B cell (primary cell): Measurements from ENCODE around the gene D2HGDH. TPM values are rescaled to one million over a fixed set of nuclear protein-coding genes. Genes with fewer than 3 reads are reported as not detected.

Source experiments
- ATAC-seq: fragments of 200-7000 bp; cut with Tn5 transposase; one replicate; pipeline ENCODE4 v1.10.0; 2021; ENCODE audit warnings: low read depth, mild to moderate bottlenecking, moderate number of reproducible peaks, moderate library complexity
- CTCF ChIA-PET: fragments of 350-600 bp; sonication (Branson Sonifier 250); formaldehyde crosslinking; loops from one replicate; lab custom pipeline; 2021; ENCODE audit warnings: antibody characterized with exemption, inconsistent platforms; lab: Charles Lee
- POLR2A ChIA-PET: fragments of 350-600 bp; sonication (Branson Sonifier 250); formaldehyde crosslinking; loops from one replicate; lab custom pipeline; 2021; ENCODE audit warnings: antibody characterized with exemption; lab: Charles Lee
- DNase-seq: peaks from one replicate; pipeline ENCODE4 v3.0.0; 2013
- H2AFZ ChIP-seq: 2 replicates; pipeline ENCODE4 v1.6.1; 2012; ENCODE audit warnings: mild to moderate bottlenecking, low read depth, low read length; ENCODE audit not compliant: insufficient read depth, poor library complexity, severe bottlenecking
- H3K27ac ChIP-seq, 2 donors: 1 replicate in 1 of 2; 2 replicates in 1 of 2; pipeline ENCODE4 v1.5.1; 2012 to 2013; ENCODE audit warnings: low read length in 2 of 2, mild to moderate bottlenecking in 2 of 2, moderate library complexity in 1 of 2
- H3K27me3 ChIP-seq, 4 experiments: fragments of 200-600 bp in 1 of 4; sonication (generic) in 1 of 4; replicated peaks in 1 of 4; 1 replicate in 2 of 4; 2 replicates in 2 of 4; pipeline versions ENCODE4 v1.6.1 to v1.7.0; 2013 to 2016; ENCODE audit warnings: low read length in 3 of 4, mild to moderate bottlenecking in 2 of 4, mixed read lengths in 1 of 4, moderate library complexity in 1 of 4; ENCODE audit not compliant: insufficient read depth in 4 of 4, control insufficient read depth in 3 of 4; ENCODE audit errors: control extremely low read depth in 1 of 4
- H3K36me3 ChIP-seq, 2 experiments: replicated peaks in 1 of 2; 1 replicate in 1 of 2; 2 replicates in 1 of 2; pipeline versions ENCODE4 v1.6.1 to v1.7.1; 2013; ENCODE audit warnings: low read length in 1 of 2; ENCODE audit not compliant: insufficient read depth in 2 of 2, control insufficient read depth in 1 of 2; ENCODE audit errors: control extremely low read depth in 1 of 2, extremely low read depth in 1 of 2
- H3K4me1 ChIP-seq, 2 donors: fragments of 200-600 bp in 1 of 2; sonication (generic) in 1 of 2; 1 replicate in 1 of 2; 2 replicates in 1 of 2; pipeline versions ENCODE4 v1.5.1 to v1.6.1; 2013 to 2017; ENCODE audit warnings: low read length in 2 of 2; ENCODE audit not compliant: control insufficient read depth in 2 of 2, insufficient read depth in 2 of 2
- H3K4me2 ChIP-seq: replicated peaks from 2 replicates; pipeline ENCODE3; 2012; ENCODE audit warnings: mild to moderate bottlenecking, low read depth, low read length; ENCODE audit not compliant: poor library complexity, severe bottlenecking
- H3K4me3 ChIP-seq, 5 experiments: fragments of 200-600 bp in 1 of 5; sonication (generic) in 1 of 5; 1 replicate in 3 of 5; 2 replicates in 2 of 5; pipeline versions ENCODE4 v1.5.1 to v1.7.0; 2011 to 2016; ENCODE audit warnings: low read length in 4 of 5, mild to moderate bottlenecking in 4 of 5, low read depth in 2 of 5, control low read depth in 1 of 5, moderate library complexity in 1 of 5; ENCODE audit not compliant: insufficient read depth in 1 of 5; ENCODE audit errors: control extremely low read depth in 1 of 5, extremely low read depth in 1 of 5
- H3K79me2 ChIP-seq: fragments of 200-600 bp; sonication (generic); one replicate; pipeline ENCODE4 v1.6.0; 2016; ENCODE audit warnings: low read length; ENCODE audit not compliant: control insufficient read depth, insufficient read depth
- H3K9ac ChIP-seq: fragments of 200-600 bp; sonication (generic); 2 replicates; pipeline ENCODE4 v1.6.1; 2017; ENCODE audit warnings: mild to moderate bottlenecking, low read length, moderate library complexity
- H3K9me3 ChIP-seq, 3 donors: one replicate each; pipeline versions ENCODE4 v1.6.1 to v1.7.1; 2013; ENCODE audit warnings: low read length in 2 of 3; ENCODE audit not compliant: control insufficient read depth in 2 of 3, insufficient read depth in 1 of 3; ENCODE audit errors: control extremely low read depth in 1 of 3
- H4K20me1 ChIP-seq: 2 replicates; pipeline ENCODE4 v1.6.0; 2012; ENCODE audit warnings: mild to moderate bottlenecking, low read length; ENCODE audit not compliant: insufficient read depth, control insufficient read depth, poor library complexity, severe bottlenecking
- H3K27ac Mint-ChIP-seq: one replicate; pipeline ENCODE4 v1.8.0; 2021; ENCODE audit warnings: mixed read lengths
- H3K27me3 Mint-ChIP-seq: one replicate; pipeline ENCODE4 v1.8.0; 2021; ENCODE audit warnings: mixed read lengths
- H3K4me1 Mint-ChIP-seq: one replicate; pipeline ENCODE4 v1.8.0; 2021; ENCODE audit warnings: mixed read lengths
- H3K4me3 Mint-ChIP-seq: one replicate; pipeline ENCODE4 v1.8.0; 2021; ENCODE audit warnings: mixed read lengths
- H3K9me3 Mint-ChIP-seq: one replicate; pipeline ENCODE4 v1.8.0; 2022; ENCODE audit warnings: mixed read lengths; ENCODE audit not compliant: insufficient read depth
- EZH2 ChIP-seq: IDR thresholded peaks from 2 replicates; pipeline ENCODE4 v1.6.1; 2012; ENCODE audit warnings: borderline replicate concordance, low read depth, mild to moderate bottlenecking, moderate library complexity, low read length; ENCODE audit not compliant: insufficient read depth, poor library complexity, severe bottlenecking
- WGBS: methylation state at CpG from one replicate; pipeline ENCODE4 v1.1.5; 2013; ENCODE audit warnings: missing lambda C conversion rate; ENCODE audit not compliant: insufficient coverage; 5-methylcytosine and 5-hydroxymethylcytosine counted together
- intact Hi-C: fragments of 100-400 bp; cut with micrococcal nuclease; formaldehyde crosslinking; loops from one replicate; pipeline ENCODE4 v1.10.0; 2022
- polyA plus RNA-seq: library from polyadenylated mRNA; depleted of rRNA; stranded (reverse); fragments of >200 nt; gene quantifications from 2 replicates; pipeline ENCODE4 v1.2.3, GENCODE V29; 2012
- total RNA-seq, 2 donors: library from RNA; stranded (reverse); fragments of 120-200 nt in 1 of 2; gene quantifications; 1 replicate in 1 of 2; 2 replicates in 1 of 2; pipeline versions ENCODE4 v1.2.3 to v1.2.4, GENCODE V29; 2013 to 2022
- TF ChIP-seq, protein P1 (sequence below): fragments of 200-600 bp; IDR thresholded peaks from one replicate; pipeline ENCODE4 v1.8.0; 2022; ENCODE audit warnings: antibody characterized with exemption, mild to moderate bottlenecking

Gene D2HGDH
- total and polyA plus RNA-seq, 2 donors (not counting 1 experiment from before 2014, with no cell fraction given) = 44.0 to 67.7 TPM

- Histone ChIP-seq H4K20me1 (no peaks in the 10 kb centered on the region), H3K9me3 (no peaks in the 10 kb centered on the region), H3K27me3 (no peaks in the 10 kb centered on the region), H3K4me1 (peaks cover 8 to 14% of the 10 kb centered on the region in 2 donors), H3K4me3 (no peak overlapping the region), H3K36me3 (peaks cover 7 to 31% of the 10 kb centered on the region in 2 experiments), H3K27ac (no peak overlapping the region), H3K79me2 (peaks cover 22% of the 10 kb centered on the region), H3K4me2 (no peak overlapping the region), H2AFZ (no peak overlapping the region), H3K9ac (no peak overlapping the region)
- intact Hi-C loops = no loop called here
- no peak for ATAC-seq
- H3K4me1 Mint-ChIP-seq = peaks cover 14% of the 10 kb centered on the region
- WGBS = 96% methylated on average over 5 of the region's 6 CpGs
- ChIA-PET CTCF (interaction anchor here (0.9 kb wide), 1 partner anchor 11 kb away, joined by 3 read pairs; no protein-coding TSS in a partner anchor), POLR2A (no interaction called here)
- DNase-seq = no peak
- H3K4me3 Mint-ChIP-seq = no peak overlapping the region
- TF ChIP-seq EZH2 = no peak
- TF ChIP-seq, protein P1, sequence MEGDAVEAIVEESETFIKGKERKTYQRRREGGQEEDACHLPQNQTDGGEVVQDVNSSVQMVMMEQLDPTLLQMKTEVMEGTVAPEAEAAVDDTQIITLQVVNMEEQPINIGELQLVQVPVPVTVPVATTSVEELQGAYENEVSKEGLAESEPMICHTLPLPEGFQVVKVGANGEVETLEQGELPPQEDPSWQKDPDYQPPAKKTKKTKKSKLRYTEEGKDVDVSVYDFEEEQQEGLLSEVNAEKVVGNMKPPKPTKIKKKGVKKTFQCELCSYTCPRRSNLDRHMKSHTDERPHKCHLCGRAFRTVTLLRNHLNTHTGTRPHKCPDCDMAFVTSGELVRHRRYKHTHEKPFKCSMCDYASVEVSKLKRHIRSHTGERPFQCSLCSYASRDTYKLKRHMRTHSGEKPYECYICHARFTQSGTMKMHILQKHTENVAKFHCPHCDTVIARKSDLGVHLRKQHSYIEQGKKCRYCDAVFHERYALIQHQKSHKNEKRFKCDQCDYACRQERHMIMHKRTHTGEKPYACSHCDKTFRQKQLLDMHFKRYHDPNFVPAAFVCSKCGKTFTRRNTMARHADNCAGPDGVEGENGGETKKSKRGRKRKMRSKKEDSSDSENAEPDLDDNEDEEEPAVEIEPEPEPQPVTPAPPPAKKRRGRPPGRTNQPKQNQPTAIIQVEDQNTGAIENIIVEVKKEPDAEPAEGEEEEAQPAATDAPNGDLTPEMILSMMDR = no peak
- no peaks in the 10 kb centered on the region for H3K27me3 Mint-ChIP-seq
- no peak overlapping the region for H3K27ac Mint-ChIP-seq
- no peaks in the 10 kb centered on the region for H3K9me3 Mint-ChIP-seq
Measured at GRCh38 chr2:241692448-241692847, 42.0 kb upstream of the D2HGDH start.

- Histone ChIP-seq H3K9me3 (no peaks in the 10 kb centered on the region), H3K4me2 (no peak overlapping the region), H3K27me3 (no peaks in the 10 kb centered on the region), H4K20me1 (no peaks in the 10 kb centered on the region), H2AFZ (no peak overlapping the region), H3K36me3 (peaks cover 3 to 15% of the 10 kb centered on the region in 2 experiments), H3K9ac (no peak overlapping the region), H3K4me3 (no peak overlapping the region), H3K4me1 (peaks cover 0 to 3% of the 10 kb centered on the region in 2 donors), H3K27ac (no peak overlapping the region), H3K79me2 (peaks cover 2% of the 10 kb centered on the region)
- H3K4me3 Mint-ChIP-seq = no peak overlapping the region
- H3K27ac Mint-ChIP-seq = no peak overlapping the region
- intact Hi-C loops = no loop called here
- CTCF ChIA-PET = no interaction called here
- H3K9me3 Mint-ChIP-seq = no peaks in the 10 kb centered on the region
- DNase-seq (no peak), ATAC-seq (no peak)
- POLR2A ChIA-PET = no interaction called here
- 100% methylated on average over 2 of the region's 4 CpGs for WGBS
- no peaks in the 10 kb centered on the region for H3K27me3 Mint-ChIP-seq
- peaks cover 2% of the 10 kb centered on the region for H3K4me1 Mint-ChIP-seq
- no peak for TF ChIP-seq EZH2
- TF ChIP-seq, protein P1 = no peak
Measured at GRCh38 chr2:241695651-241696050, 38.8 kb upstream of the D2HGDH start.
